Suprapubic skin (tissue), 4 donors: ENCODE measurements around the gene CCDC188.

ENCODE experiments used
- CTCF ChIP-seq, 2 donors: fragments of 200-600 bp in 1 of 2; fragments of 450-650 bp in 1 of 2; sonication (generic) in 1 of 2; IDR thresholded peaks; one replicate each; pipeline ENCODE4 v1.5.1; 2016 to 2019; ENCODE audit warnings: antibody characterized with exemption in 2 of 2, mild to moderate bottlenecking in 1 of 2, moderate library complexity in 1 of 2
- EP300 ChIP-seq: sonication (generic); formaldehyde crosslinking; IDR thresholded peaks from one replicate; pipeline ENCODE4 v1.6.1; 2017; ENCODE audit warnings: antibody characterized with exemption
- POLR2A ChIP-seq, 2 donors: fragments of 450-650 bp; IDR thresholded peaks; one replicate each; pipeline ENCODE4 v1.6.1; 2017; ENCODE audit warnings: antibody characterized with exemption in 2 of 2, mild to moderate bottlenecking in 2 of 2, moderate library complexity in 2 of 2
- POLR2AphosphoS5 ChIP-seq, 3 donors: sonication (generic); formaldehyde crosslinking; IDR thresholded peaks; one replicate each; pipeline ENCODE4 v1.6.1; 2017; ENCODE audit warnings: antibody characterized with exemption in 3 of 3

GRCh38 chr22:20123366-20124082 lies 27.3 kb downstream of the CCDC188 start:
- TF ChIP-seq CTCF (IDR thresholded peaks at IDR 0.05), result no peak
- no peak for TF ChIP-seq EP300
- no peak for TF ChIP-seq POLR2A (IDR thresholded peaks at IDR 0.05)
- no peak for TF ChIP-seq POLR2AphosphoS5 (IDR thresholded peaks at IDR 0.05)
